HepG2 (cell line): ENCODE measurements around the gene RPA1. TPM values are rescaled to one million over a fixed set of nuclear protein-coding genes. Genes with fewer than 3 reads are reported as not detected.

Source experiments
- ATAC-seq: fragments of 200-7000 bp; cut with Tn5 transposase; 3 replicates; pipeline ENCODE4 v1.9.1; 2020; ENCODE audit warnings: mild to moderate bottlenecking, moderate library complexity
- BruUV-seq: library from RNA; stranded (reverse); fragments of 400-500 nt; replicated peaks from 2 replicates; lab custom pipeline; 2021; lab: Mats Ljungman, UMichigan
- CTCF ChIA-PET: fragments of 300-600 bp; formaldehyde crosslinking; extraction: SDS; loops from one replicate; lab custom pipeline; 2021; ENCODE audit warnings: low total read pairs, inconsistent platforms, low intra/inter-chr PET ratio; lab: Yijun Ruan, JAX
- POLR2A ChIA-PET: fragments of 350-600 bp; sonication (Branson Sonifier 250); formaldehyde crosslinking; loops from one replicate; lab custom pipeline; 2020; ENCODE audit warnings: antibody characterized with exemption, inconsistent platforms; lab: Yijun Ruan, JAX
- DNase-seq: peaks from one replicate; pipeline ENCODE4 v3.0.0-alpha.2; 2015; ENCODE audit warnings: low spot score
- FAIRE-seq: peaks from 3 replicates; lab custom pipeline; 2011; peaks lifted over from hg19 to GRCh38; lab: Jason Lieb, UNC
- H2AFZ ChIP-seq: one replicate; pipeline ENCODE4 v1.6.1; 2011; ENCODE audit warnings: low read length, inconsistent platforms
- H3K27ac ChIP-seq: fragments of 300-600 bp; 3 replicates; pipeline ENCODE4 v1.8.0; 2011; ENCODE audit warnings: mixed run types, mild to moderate bottlenecking, mixed read lengths, low read length, inconsistent platforms; ENCODE audit not compliant: insufficient read depth; ENCODE audit errors: extremely low read length
- H3K27me3 ChIP-seq, 2 experiments: fragments of 200-600 bp in 1 of 2; 2 replicates in 1 of 2; 3 replicates in 1 of 2; pipeline versions ENCODE4 v1.6.0 to v1.8.0; 2011; ENCODE audit warnings: low read length in 2 of 2, mild to moderate bottlenecking in 2 of 2, moderate library complexity in 2 of 2, inconsistent platforms in 1 of 2; ENCODE audit not compliant: insufficient read depth in 2 of 2, control insufficient read depth in 1 of 2
- H3K36me3 ChIP-seq, 2 experiments: fragments of 200-600 bp in 1 of 2; replicated peaks in 1 of 2; 2 replicates in 1 of 2; 3 replicates in 1 of 2; pipeline versions ENCODE4 v1.5.1 to v1.8.0; 2011; ENCODE audit warnings: low read length in 2 of 2, inconsistent platforms in 1 of 2; ENCODE audit not compliant: insufficient read depth in 2 of 2, control insufficient read depth in 1 of 2
- H3K4me1 ChIP-seq: 2 replicates; pipeline ENCODE4 v1.5.1; 2012; ENCODE audit warnings: low read length, inconsistent platforms; ENCODE audit not compliant: insufficient read depth
- H3K4me2 ChIP-seq: 2 replicates; pipeline ENCODE4 v1.6.0; 2011; ENCODE audit warnings: low read depth, low read length, inconsistent platforms
- H3K4me3 ChIP-seq, 3 experiments: fragments of 200-600 bp in 1 of 3; sonication (generic), shearing (Covaris generic) in 1 of 3; replicated peaks in 1 of 3; 2 replicates each; pipeline ENCODE4 v1.5.1; 2011 to 2016; ENCODE audit warnings: low read length in 3 of 3, inconsistent platforms in 2 of 3, low read depth in 2 of 3, mild to moderate bottlenecking in 2 of 3, control low read depth in 1 of 3, mixed read lengths in 1 of 3; ENCODE audit not compliant: insufficient read depth in 1 of 3
- H3K79me2 ChIP-seq: one replicate; pipeline ENCODE4 v1.6.1; 2011; ENCODE audit warnings: low read length, inconsistent platforms; ENCODE audit not compliant: insufficient read depth
- H3K9ac ChIP-seq: 2 replicates; pipeline ENCODE4 v1.6.0; 2011; ENCODE audit warnings: mild to moderate bottlenecking, low read depth, low read length, inconsistent platforms; ENCODE audit not compliant: insufficient read depth
- H3K9me3 ChIP-seq: 2 replicates; pipeline ENCODE4 v1.5.1; 2012; ENCODE audit warnings: mild to moderate bottlenecking, low read length
- H4K20me1 ChIP-seq: 2 replicates; pipeline ENCODE4 v1.6.0; 2011; ENCODE audit warnings: inconsistent platforms, mild to moderate bottlenecking, low read length, moderate library complexity; ENCODE audit not compliant: insufficient read depth
- BRCA1 ChIP-seq: sonication (generic); formaldehyde crosslinking; IDR thresholded peaks from 2 replicates; pipeline ENCODE4 v1.4.0; 2020; ENCODE audit warnings: missing genetic modification reagents
- CERS6 ChIP-seq: sonication (generic); formaldehyde crosslinking; IDR thresholded peaks from 2 replicates; pipeline ENCODE4 v1.5.0; 2020; ENCODE audit warnings: missing genetic modification reagents
- DMTF1 ChIP-seq: sonication (generic); formaldehyde crosslinking; IDR thresholded peaks from 2 replicates; pipeline ENCODE4 v1.4.0; 2020; ENCODE audit warnings: mild to moderate bottlenecking, missing genetic modification reagents
- IKZF1 ChIP-seq: fragments of 450-650 bp; IDR thresholded peaks from 2 replicates; pipeline ENCODE4 v1.7.1; 2016
- PAXIP1 ChIP-seq: sonication (generic); formaldehyde crosslinking; conservative IDR thresholded peaks from 2 replicates; pipeline ENCODE4 v1.4.0; 2020; ENCODE audit warnings: mild to moderate bottlenecking, missing genetic modification reagents, moderate library complexity
- PPARG ChIP-seq: conservative IDR thresholded peaks from 2 replicates; pipeline ENCODE4 v1.6.1; 2016; ENCODE audit warnings: missing biosample characterization, missing genetic modification reagents
- PRMT3 ChIP-seq: sonication (generic); formaldehyde crosslinking; IDR thresholded peaks from 2 replicates; pipeline ENCODE4 v1.8.1; 2022; ENCODE audit warnings: low read depth, mild to moderate bottlenecking, moderate library complexity, missing genetic modification reagents, borderline replicate concordance
- SIN3A ChIP-seq: IDR thresholded peaks from 2 replicates; pipeline ENCODE4 v1.6.1; 2011; ENCODE audit warnings: low read depth, mild to moderate bottlenecking, control low read depth, low read length, borderline replicate concordance
- TSC22D2 ChIP-seq: sonication (generic); formaldehyde crosslinking; IDR thresholded peaks from 2 replicates; pipeline ENCODE4 v1.5.1; 2020; ENCODE audit warnings: missing genetic modification reagents, mild to moderate bottlenecking, borderline replicate concordance
- UBTF ChIP-seq: sonication (generic); formaldehyde crosslinking; IDR thresholded peaks from 2 replicates; pipeline ENCODE4 v1.4.0; 2020; ENCODE audit warnings: mild to moderate bottlenecking, missing genetic modification reagents
- ZBTB46 ChIP-seq: sonication (generic); formaldehyde crosslinking; IDR thresholded peaks from 2 replicates; pipeline ENCODE4 v1.4.0; 2020; ENCODE audit warnings: mild to moderate bottlenecking, missing genetic modification reagents, borderline replicate concordance
- ZNF674 ChIP-seq: sonication (generic); formaldehyde crosslinking; IDR thresholded peaks from 2 replicates; pipeline ENCODE4 v1.5.0; 2020; ENCODE audit warnings: low read depth, mild to moderate bottlenecking, missing genetic modification reagents
- ZNF879 ChIP-seq: sonication (generic); formaldehyde crosslinking; IDR thresholded peaks from 2 replicates; pipeline ENCODE4 v1.8.1; 2023; ENCODE audit warnings: missing genetic modification reagents
- ZNF883 ChIP-seq: sonication (generic); formaldehyde crosslinking; IDR thresholded peaks from 2 replicates; pipeline ENCODE4 v1.5.1; 2020; ENCODE audit warnings: mild to moderate bottlenecking, missing genetic modification reagents; ENCODE audit errors: not compliant biosample characterization
- WGBS: methylation state at CpG from one replicate; pipeline ENCODE4 v1.1.6; 2017; ENCODE audit warnings: low lambda C conversion rate; 5-methylcytosine and 5-hydroxymethylcytosine counted together
- in situ Hi-C: cut with HindIII; loops from 2 replicates; pipeline ENCODE4 v1.10.0; 2017; ENCODE audit warnings: low pct_unique_long_range_greater_than_20kb; ENCODE audit not compliant: extremely low pct_ligation_motif_present
- intact Hi-C: fragments of 100-400 bp; cut with micrococcal nuclease; formaldehyde crosslinking; loops from one replicate; pipeline ENCODE4 v1.10.0; 2022; ENCODE audit not compliant: unreplicated experiment
- polyA plus RNA-seq, 8 experiments: library from polyadenylated mRNA; depleted of rRNA in 3 of 8; stranded (reverse) in 7 of 8; unstranded in 1 of 8; fragments of >200 nt; fragmentation: Illumina TruSeq in 4 of 8; extraction: Trizol in 4 of 8; gene quantifications; 2 replicates each; pipeline versions ENCODE4 v1.2.1 to v1.2.3, GENCODE V29; 2011 to 2016; ENCODE audit warnings: low read depth in 4 of 8, missing spikeins in 1 of 8, mixed read lengths in 1 of 8; ENCODE audit not compliant: insufficient read depth in 1 of 8
- total RNA-seq, 5 experiments: library from RNA; depleted of rRNA; stranded (reverse); fragments of >200 nt; fragmentation: Illumina TruSeq; extraction: Trizol; gene quantifications; 2 replicates each; pipeline ENCODE4 v1.2.3, GENCODE V29; 2016; ENCODE audit warnings: low read depth in 1 of 5

The RPA1 gene
- total and polyA plus RNA-seq, 2 of the 13 experiments (the other 11 are each of a cell fraction or from before 2014, with no cell fraction given): 13.9 to 37.6 TPM

- Histone ChIP-seq H3K27ac (no peak overlapping the region), H4K20me1 (no peaks in the 10 kb centered on the region; the same call in 1 of the 2 replicates), H3K9me3 (no peaks in the 10 kb centered on the region), H3K4me3 (no peak overlapping the region), H3K4me2 (no peak overlapping the region), H3K36me3 (no peaks in the 10 kb centered on the region), H3K79me2 (no peaks in the 10 kb centered on the region), H3K27me3 (peaks cover 23 to 77% of the 10 kb centered on the region in 2 experiments; a peak in 4 of 5 replicates), H3K9ac (no peak overlapping the region), H3K4me1 (peaks cover 5% of the 10 kb centered on the region; the same call in 1 of the 2 replicates), H2AFZ (no peak overlapping the region)
- 100% methylated on average over 1 of the region's 28 CpGs for WGBS
- ChIA-PET POLR2A (no interaction called here), CTCF (no interaction called here)
- DNase-seq (no peak), ATAC-seq (no peak), FAIRE-seq (no peak)
- intact Hi-C loops (no loop called here), in situ Hi-C loops (no loop called here)
- no TSS peak for BruUV-seq
- no peak for TF ChIP-seq ZNF879 (CRISPR knock-in tag)
- no peak for TF ChIP-seq PRMT3 (CRISPR knock-in tag)
- TF ChIP-seq IKZF1: no peak
- no peak for TF ChIP-seq BRCA1 (CRISPR knock-in tag)
- TF ChIP-seq ZNF674: no peak
- no peak for TF ChIP-seq PAXIP1 (CRISPR knock-in tag)
- no peak for TF ChIP-seq SIN3A
- no peak for TF ChIP-seq ZNF883 (CRISPR knock-in tag)
- TF ChIP-seq DMTF1 (CRISPR knock-in tag): no peak
- no peak for TF ChIP-seq CERS6 (CRISPR knock-in tag)
- TF ChIP-seq TSC22D2 (CRISPR knock-in tag): no peak
- no peak for TF ChIP-seq UBTF (CRISPR knock-in tag)
- no peak for TF ChIP-seq ZBTB46 (CRISPR knock-in tag)
- no peak for TF ChIP-seq PPARG
Measured at GRCh38 chr17:1936766-1937165, 107.0 kb downstream of the RPA1 start.
